ENCODE measurements around the gene ALDH1A3. TPM values are rescaled to one million over a fixed set of nuclear protein-coding genes. Genes with fewer than 3 reads are reported as not detected.
A peak's percentile ranks its signal among the peaks of the same experiment; 100 is the strongest.

Gene ALDH1A3
- total and polyA plus RNA-seq, 8 donors, result 0.31 to 17.5 (median 0.54) TPM

GRCh38 chr15:100875495-100875894, 4.1 kb upstream of the ALDH1A3 start:
- DNase-seq (no peak), ATAC-seq (no peak)
- TF ChIP-seq CTCF (IDR thresholded peaks at IDR 0.05), result no peak
- Histone ChIP-seq H3K4me3 (no peak overlapping the region), H3K36me3 (no peaks in the 10 kb centered on the region), H3K27ac (no peak overlapping the region), H3K4me1 (peaks cover 0 to 18% of the 10 kb centered on the region in 2 donors), H3K27me3 (peaks cover 13 to 66% of the 10 kb centered on the region in 2 donors), H3K9me3 (no peaks in the 10 kb centered on the region)
- intact Hi-C loops (cut with DNase I), result no loop called here

DNA sequence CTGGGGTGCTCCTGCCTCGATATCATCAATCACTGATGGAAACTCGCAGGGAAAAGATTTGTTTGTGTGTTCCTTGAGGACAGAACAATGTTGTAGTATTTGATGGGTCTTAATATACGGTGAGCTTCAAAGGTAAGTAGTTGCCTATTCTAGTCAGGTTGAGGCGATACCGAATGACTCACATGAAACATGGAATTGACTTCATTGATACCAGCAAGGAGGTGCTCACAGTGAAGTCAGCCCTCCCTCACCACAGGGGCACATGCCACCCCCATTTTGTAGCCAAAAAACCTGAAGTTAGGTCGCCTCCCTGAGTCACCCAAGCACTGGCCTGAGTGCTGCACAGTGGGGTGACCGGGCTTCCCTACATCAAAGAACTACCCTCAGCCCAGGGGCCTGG, 3.7 kb upstream of the ALDH1A3 start:
- Histone ChIP-seq H3K27me3 (peaks cover 18 to 70% of the 10 kb centered on the region in 2 donors), H3K9me3 (no peaks in the 10 kb centered on the region), H3K36me3 (no peaks in the 10 kb centered on the region), H3K27ac (no peak overlapping the region), H3K4me3 (no peak overlapping the region), H3K4me1 (peaks cover 0 to 22% of the 10 kb centered on the region in 2 donors)
- DNase-seq, result no peak
- intact Hi-C loops (cut with DNase I), result no loop called here
- no peak for ATAC-seq
- no peak for TF ChIP-seq CTCF (IDR thresholded peaks at IDR 0.05)

- Histone ChIP-seq H3K4me1 (peaks cover 0 to 22% of the 10 kb centered on the region in 2 donors), H3K27ac (no peak overlapping the region), H3K36me3 (no peaks in the 10 kb centered on the region), H3K9me3 (no peaks in the 10 kb centered on the region), H3K4me3 (no peak overlapping the region), H3K27me3 (peaks cover 25 to 86% of the 10 kb centered on the region in 2 donors)
- intact Hi-C loops (cut with DNase I), result no loop called here
- ATAC-seq (no peak), DNase-seq (no peak)
- TF ChIP-seq CTCF (IDR thresholded peaks at IDR 0.05), result no peak
Measured at GRCh38 chr15:100877551-100877950, 2.1 kb upstream of the ALDH1A3 start.

DNA sequence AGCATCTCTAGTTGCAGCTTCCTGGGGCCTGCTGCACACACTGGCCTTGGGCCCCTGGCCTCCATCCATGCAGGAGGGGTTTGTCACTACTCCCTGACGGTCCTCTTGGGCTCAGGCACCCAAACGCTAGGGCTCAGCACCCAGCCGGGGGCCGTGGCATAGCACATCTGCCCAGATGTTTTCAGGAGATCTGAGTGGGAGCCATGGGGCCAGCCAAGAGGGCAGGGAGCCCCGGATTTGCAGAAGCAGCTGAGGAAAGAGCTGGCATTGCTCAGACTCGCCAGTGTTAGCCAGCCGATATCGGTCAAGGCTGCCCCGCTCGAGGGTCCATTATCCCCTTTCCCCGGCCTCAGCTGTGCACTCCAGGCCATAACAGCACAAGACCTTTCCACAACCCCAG, 1.5 kb upstream of the ALDH1A3 start:
- TF ChIP-seq CTCF (IDR thresholded peaks at IDR 0.05), result no peak
- ATAC-seq, result no peak
- peaks cover 25 to 92% of the 10 kb centered on the region in 2 donors for H3K27me3 ChIP-seq
- DNase-seq, result no peak
- peaks cover 0 to 22% of the 10 kb centered on the region in 2 donors for H3K4me1 ChIP-seq
- H3K27ac ChIP-seq, result no peak overlapping the region
- H3K36me3 ChIP-seq, result no peaks in the 10 kb centered on the region
- no peak overlapping the region for H3K4me3 ChIP-seq
- no peaks in the 10 kb centered on the region for H3K9me3 ChIP-seq
- intact Hi-C loops (cut with DNase I), result no loop called here

- DNase-seq, result no peak
- intact Hi-C loops (cut with DNase I), result no loop called here
- H3K36me3 ChIP-seq, result no peaks in the 10 kb centered on the region
- no peak for TF ChIP-seq CTCF (IDR thresholded peaks at IDR 0.05)
- no peak overlapping the region for H3K27ac ChIP-seq
- H3K4me1 ChIP-seq, result peaks cover 0 to 22% of the 10 kb centered on the region in 2 donors
- no peaks in the 10 kb centered on the region for H3K9me3 ChIP-seq
- H3K4me3 ChIP-seq, result peak overlapping the region in 1 of 2 donors; percentile 43
- peaks cover 25 to 94% of the 10 kb centered on the region in 2 donors for H3K27me3 ChIP-seq
- no peak for ATAC-seq
Measured at GRCh38 chr15:100878648-100879047, 983 bp upstream of the ALDH1A3 start.

Data from left lung (tissue), 10 donors.